Smooth muscle cell (in vitro differentiated cells): ENCODE results near the gene FAM184B. TPM values are rescaled to one million over a fixed set of nuclear protein-coding genes. Genes with fewer than 3 reads are reported as not detected.

Experiments
- DNase-seq: peaks from one replicate; lab custom pipeline; 2025; ENCODE audit not compliant: unreplicated experiment; lab: John Stamatoyannopoulos, UW
- H2AFZ ChIP-seq: fragments of 200-600 bp; sonication (generic); 2 replicates; pipeline ENCODE4 v1.6.0; 2016; ENCODE audit warnings: antibody characterized with exemption, low read depth, mild to moderate bottlenecking
- H3F3A ChIP-seq: fragments of 200-600 bp; sonication (generic); 2 replicates; pipeline ENCODE4 v1.6.0; 2017; ENCODE audit warnings: antibody characterized with exemption, low read depth
- H3K27ac ChIP-seq: fragments of 200-600 bp; sonication (generic); 2 replicates; pipeline ENCODE4 v1.5.1; 2016; ENCODE audit warnings: low read depth, mild to moderate bottlenecking
- H3K27me3 ChIP-seq: fragments of 200-600 bp; sonication (generic); 2 replicates; pipeline ENCODE4 v1.6.1; 2016; ENCODE audit warnings: low read depth, mild to moderate bottlenecking
- H3K36me3 ChIP-seq: fragments of 200-600 bp; sonication (generic); 2 replicates; pipeline ENCODE4 v1.5.1; 2016; ENCODE audit warnings: low read depth
- H3K4me1 ChIP-seq: fragments of 200-600 bp; sonication (generic); 2 replicates; pipeline ENCODE4 v1.5.1; 2016; ENCODE audit warnings: low read depth
- H3K4me2 ChIP-seq: fragments of 200-600 bp; sonication (generic); 2 replicates; pipeline ENCODE4 v1.6.0; 2016; ENCODE audit warnings: mild to moderate bottlenecking
- H3K4me3 ChIP-seq: fragments of 200-600 bp; sonication (generic); 2 replicates; pipeline ENCODE4 v1.5.1; 2016; ENCODE audit warnings: mild to moderate bottlenecking
- H3K79me2 ChIP-seq: fragments of 200-600 bp; sonication (generic); 2 replicates; pipeline ENCODE4 v1.6.0; 2016; ENCODE audit warnings: low read depth, mild to moderate bottlenecking
- H3K9ac ChIP-seq: fragments of 200-600 bp; sonication (generic); 2 replicates; pipeline ENCODE4 v1.6.0; 2016; ENCODE audit warnings: low read depth
- H3K9me3 ChIP-seq: fragments of 200-600 bp; sonication (generic); replicated peaks from 2 replicates; pipeline ENCODE4 v1.5.1; 2016; ENCODE audit warnings: low read depth
- H4K20me1 ChIP-seq: fragments of 200-600 bp; sonication (generic); 2 replicates; pipeline ENCODE4 v1.6.0; 2016; ENCODE audit warnings: low read depth
- CTCF ChIP-seq: fragments of 200-600 bp; sonication (generic); IDR thresholded peaks from 2 replicates; pipeline ENCODE4 v1.5.1; 2017; ENCODE audit warnings: borderline replicate concordance, mild to moderate bottlenecking, antibody characterized with exemption; ENCODE audit not compliant: insufficient read depth, poor library complexity, severe bottlenecking
- WGBS: methylation state at CpG from one replicate; pipeline ENCODE4 v1.1.7; 2016; ENCODE audit warnings: low lambda C conversion rate; 5-methylcytosine and 5-hydroxymethylcytosine counted together
- polyA plus RNA-seq: library from polyadenylated mRNA; unstranded; fragments of >200 nt; fragmentation: Nextera tagmentation; extraction: Ambion mirVana; gene quantifications from 2 replicates; pipeline ENCODE4 v1.2.1, GENCODE V29; 2016
- total RNA-seq: library from RNA; depleted of rRNA; stranded (reverse); fragments of >200 nt; gene quantifications from 2 replicates; pipeline ENCODE4 v1.2.3, GENCODE V29; 2014

Gene FAM184B
- total and polyA plus RNA-seq, 2 experiments from 2014 or later, result not detected

DNA sequence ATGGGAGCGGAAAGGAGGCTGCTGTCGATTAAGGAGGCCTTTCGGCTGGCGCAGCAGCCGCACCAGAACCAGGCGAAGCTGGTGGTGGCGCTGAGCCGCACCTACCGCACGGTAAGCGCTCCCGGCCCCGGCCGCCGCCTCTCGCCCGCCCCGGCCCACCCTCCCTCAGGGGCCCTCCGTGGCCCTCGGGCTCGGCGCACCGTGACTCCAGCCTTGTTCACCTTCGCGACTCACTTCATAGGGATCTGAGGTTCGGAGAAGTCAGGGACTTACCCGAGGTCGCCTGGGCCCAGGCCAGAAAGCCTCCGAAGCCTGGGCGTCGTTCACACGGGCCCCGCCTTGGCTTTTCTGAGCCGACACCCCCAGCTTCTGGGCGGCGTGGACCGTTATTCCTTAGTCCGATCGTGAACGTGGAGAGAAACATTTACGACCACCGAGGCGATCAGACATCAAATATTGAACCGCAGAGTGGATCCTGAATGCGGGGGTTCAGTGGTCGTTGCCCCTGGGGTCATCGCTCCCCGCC, 29.7 kb upstream of the FAM184B start:
- peaks cover 48% of the 10 kb centered on the region for H3K4me1 ChIP-seq
- H3F3A ChIP-seq, result no peaks in the 10 kb centered on the region
- no peaks in the 10 kb centered on the region for H3K9me3 ChIP-seq
- peak overlapping the region; percentile 67 for H3K9ac ChIP-seq
- no peaks in the 10 kb centered on the region for H3K36me3 ChIP-seq
- peak overlapping the region; percentile 83 for H3K4me3 ChIP-seq
- peak overlapping the region; percentile 90 for H3K4me2 ChIP-seq
- TF ChIP-seq CTCF, result no peak
- H3K27ac ChIP-seq, result no peak overlapping the region
- peaks cover 82% of the 10 kb centered on the region for H3K79me2 ChIP-seq
- H3K27me3 ChIP-seq, result no peaks in the 10 kb centered on the region
- H2AFZ ChIP-seq, result peak overlapping the region; percentile 92
- H4K20me1 ChIP-seq, result peaks cover 37% of the 10 kb centered on the region
- under 1% methylated on average over 28 of the region's 48 CpGs for WGBS
- no peak for DNase-seq

- peaks cover 48% of the 10 kb centered on the region for H3K4me1 ChIP-seq
- peaks cover 43% of the 10 kb centered on the region for H4K20me1 ChIP-seq
- peak within 1 kb of the TSS; percentile 97 for H3K27ac ChIP-seq
- peaks cover 89% of the 10 kb centered on the region for H3K79me2 ChIP-seq
- DNase-seq, result peak; percentile 94
- H3K9me3 ChIP-seq, result no peaks in the 10 kb centered on the region
- 1% methylated on average over 69 of the region's 69 CpGs for WGBS
- no peaks in the 10 kb centered on the region for H3K36me3 ChIP-seq
- peak within 1 kb of the TSS; percentile 83 for H3K4me3 ChIP-seq
- no peak for TF ChIP-seq CTCF
- peak within 1 kb of the TSS; percentile 92 for H2AFZ ChIP-seq
- no peaks in the 10 kb centered on the region for H3F3A ChIP-seq
- H3K27me3 ChIP-seq, result no peaks in the 10 kb centered on the region
- peak within 1 kb of the TSS; percentile 98 for H3K9ac ChIP-seq
- H3K4me2 ChIP-seq, result peak within 1 kb of the TSS; percentile 90
Measured at GRCh38 chr4:17810260-17811077, 29.0 kb upstream of the FAM184B start, which contains the start of the genes DCAF16 and NCAPG. Gene DCAF16, minus strand, starts transcription at chr4:17810757. Its CDS starts 6,616 bp downstream, at chr4:17804141. Gene NCAPG, plus strand, starts transcription at chr4:17810979. Its CDS starts 99 bp downstream, at chr4:17811078.

GRCh38 chr4:17809667-17810066, 28.2 kb upstream of the FAM184B start:
- TF ChIP-seq CTCF, result no peak
- Histone ChIP-seq H3K4me3 (peak overlapping the region; percentile 83), H2AFZ (no peak overlapping the region), H3K27ac (peak overlapping the region; percentile 97), H3K36me3 (no peaks in the 10 kb centered on the region), H4K20me1 (peaks cover 52% of the 10 kb centered on the region), H3K9me3 (no peaks in the 10 kb centered on the region), H3K4me2 (peak overlapping the region; percentile 87), H3K79me2 (peaks cover 92% of the 10 kb centered on the region), H3F3A (no peaks in the 10 kb centered on the region), H3K4me1 (peaks cover 48% of the 10 kb centered on the region), H3K27me3 (no peaks in the 10 kb centered on the region), H3K9ac (peak overlapping the region; percentile 98)
- DNase-seq, result no peak
- 7% methylated on average over 7 of the region's 7 CpGs for WGBS
